CD4-positive, alpha-beta T cell treated with Interleukin-6 at 100 ng/mL for 8 hours (primary cell): ENCODE results near the gene CCDC27.

Source experiments
- DNase-seq: peaks from one replicate; pipeline ENCODE4 v3.0.0-alpha.2; 2020; ENCODE audit warnings: mixed read lengths, low spot score

The CCDC27 gene

GRCh38 chr1:3759796-3760195, 7.5 kb downstream of the CCDC27 start:
- no peak for DNase-seq

GRCh38 chr1:3761296-3762010, 9.2 kb downstream of the CCDC27 start:
- no peak for DNase-seq

DNA sequence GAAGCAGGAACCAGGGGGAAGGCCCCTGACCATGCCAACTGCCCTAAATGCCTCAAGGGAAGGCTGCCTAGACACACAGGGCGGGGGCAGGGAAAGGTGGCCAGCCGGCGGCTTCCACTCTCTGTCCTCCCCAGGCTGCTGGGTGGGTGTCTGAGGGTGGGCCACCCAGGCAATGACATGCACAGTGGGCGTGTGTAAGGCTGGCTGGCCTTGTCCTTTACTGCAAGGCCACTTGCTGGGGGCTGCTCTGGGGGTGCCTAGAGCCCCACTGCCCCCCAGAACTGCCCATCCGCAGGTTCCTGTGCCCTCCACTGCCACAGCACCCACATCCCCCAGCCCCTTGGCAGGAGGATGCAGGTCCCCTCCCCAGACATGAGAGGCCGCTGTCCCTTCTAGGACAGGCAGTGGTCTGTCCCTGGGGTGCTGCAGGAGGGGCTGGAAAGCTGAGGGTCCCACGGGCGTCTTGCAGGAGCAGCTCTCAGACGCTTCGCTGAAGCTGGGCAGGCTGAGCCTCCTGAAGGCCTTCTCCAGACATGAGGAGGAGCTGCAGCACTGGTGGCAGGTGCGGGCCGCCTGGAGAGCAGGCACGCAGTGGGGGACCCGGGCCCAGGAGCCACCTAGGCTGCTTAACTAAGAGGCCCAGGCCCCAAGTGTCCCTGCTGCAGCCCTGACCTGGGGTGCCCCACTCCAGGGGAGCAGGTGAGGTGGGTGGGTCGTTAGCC, 10.1 kb downstream of the CCDC27 start:
- DNase-seq = no peak

- no peak for DNase-seq
Observed at GRCh38 chr1:3762873-3763228, 10.6 kb downstream of the CCDC27 start.

- no peak for DNase-seq
Observed at GRCh38 chr1:3763351-3764125, 11.3 kb downstream of the CCDC27 start.

DNA sequence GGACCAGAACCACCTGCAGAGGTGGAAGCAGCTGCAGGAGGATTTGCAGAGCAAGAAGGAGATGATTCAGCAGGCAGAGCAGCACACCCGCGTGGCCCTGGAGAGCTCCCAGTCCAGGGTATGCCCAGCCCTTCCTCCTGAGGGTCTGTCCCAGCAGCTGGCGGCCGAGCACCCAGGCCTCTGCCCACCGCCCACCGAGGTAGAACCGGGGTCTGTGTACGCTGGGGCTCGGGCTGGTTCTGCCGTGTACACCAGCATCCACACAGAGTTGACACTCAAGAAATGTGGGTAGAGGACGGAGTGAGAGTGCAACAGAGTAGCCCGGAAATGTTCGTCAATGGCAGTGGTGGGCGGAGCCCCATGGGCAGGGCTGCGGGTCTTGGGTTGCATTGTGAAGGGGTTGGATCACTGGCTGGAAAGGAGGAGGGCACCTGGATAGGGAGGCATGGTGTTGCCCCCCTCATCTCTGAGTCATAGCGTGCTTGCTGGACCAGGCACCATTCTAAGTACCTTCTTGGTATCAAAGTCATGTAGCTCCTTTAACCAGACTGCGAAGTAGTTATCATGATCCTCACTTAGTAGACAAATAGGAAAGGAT, 15.2 kb downstream of the CCDC27 start:
- no peak for DNase-seq

- no peak for DNase-seq
Observed at GRCh38 chr1:3768811-3769390, 16.7 kb downstream of the CCDC27 start.

DNA sequence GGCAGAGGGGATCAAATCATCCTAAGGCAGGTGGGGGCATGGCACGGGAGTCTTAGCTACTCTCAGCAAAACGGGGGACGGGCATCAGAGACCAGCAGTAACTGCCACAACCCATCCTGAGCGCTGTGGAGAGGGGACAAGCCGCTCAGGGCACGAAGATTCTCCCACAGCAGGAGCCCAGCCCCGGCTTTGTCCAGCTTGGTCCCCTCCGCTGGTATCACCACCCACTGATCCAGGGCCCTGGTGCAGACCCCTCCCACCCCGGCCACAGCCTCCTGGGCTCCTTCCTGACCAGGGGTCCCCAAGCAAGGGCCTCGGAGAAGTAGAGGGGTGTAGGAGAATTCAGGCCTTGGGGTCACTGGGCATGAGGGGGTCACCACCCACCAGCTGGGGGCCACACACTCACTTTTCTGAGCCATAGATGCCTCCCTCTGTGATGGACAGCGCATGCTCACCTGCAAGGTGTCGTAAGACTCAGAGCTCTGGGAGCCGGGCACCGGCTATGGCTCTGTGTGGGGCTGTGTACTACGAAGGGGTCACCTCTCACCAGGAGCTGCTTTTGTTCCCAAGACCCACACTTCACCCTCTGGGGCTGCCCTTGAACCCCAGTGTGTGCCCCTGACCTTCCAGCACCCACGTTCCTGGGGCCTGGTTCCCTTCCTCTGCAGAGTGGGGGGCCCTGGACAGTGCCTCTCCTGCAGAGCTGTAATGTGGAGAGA, 18.0 kb downstream of the CCDC27 start:
- no peak for DNase-seq

DNA sequence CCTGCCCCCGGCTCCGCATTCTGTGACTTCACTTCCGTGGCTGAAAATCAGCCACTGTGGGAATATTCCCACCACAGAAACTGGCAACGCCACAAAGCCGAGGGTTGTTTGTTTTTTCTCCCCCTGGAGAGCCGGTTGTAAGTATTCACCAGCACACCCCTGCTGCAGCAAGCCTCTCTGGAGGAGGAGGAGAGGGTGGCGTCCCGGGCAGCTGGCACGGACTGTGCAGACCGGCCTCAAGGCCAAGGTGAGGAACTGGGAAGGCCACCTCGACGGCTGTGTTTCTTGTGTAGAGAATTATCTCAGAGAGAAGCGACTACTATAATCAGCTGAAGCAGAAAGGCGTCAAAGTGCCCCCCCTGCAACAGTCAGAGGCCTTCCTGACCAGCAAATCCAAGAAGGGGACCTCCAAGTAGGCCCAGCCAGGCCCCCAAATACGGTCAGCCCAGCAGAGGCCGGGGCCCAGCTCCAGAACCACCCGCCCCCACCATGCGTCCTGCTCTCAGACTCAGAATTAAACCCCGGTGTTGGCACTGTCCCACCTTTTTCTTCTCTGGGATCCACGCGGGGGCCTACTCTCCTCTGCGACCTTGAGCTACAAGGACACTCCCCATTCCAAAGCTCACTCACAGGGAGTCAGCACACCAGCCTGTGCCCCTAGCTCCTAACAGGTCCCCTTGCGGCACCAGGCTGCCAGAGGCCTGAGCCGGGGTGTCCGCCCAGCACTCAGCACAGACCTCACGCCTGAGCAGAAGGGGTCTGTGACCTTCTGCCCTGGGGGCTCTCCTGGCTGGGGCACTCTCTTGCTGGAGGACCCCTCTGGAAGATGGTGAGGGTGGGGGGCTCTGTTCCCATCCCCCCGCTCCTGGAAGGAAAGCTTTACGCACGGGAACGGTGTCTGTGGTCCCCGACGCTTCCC, 19.1 kb downstream of the CCDC27 start:
- no peak for DNase-seq

GRCh38 chr1:3772027-3772714, 19.9 kb downstream of the CCDC27 start:
- peak; percentile 95 for DNase-seq

- no peak for DNase-seq
Observed at GRCh38 chr1:3772715-3773571, 20.7 kb downstream of the CCDC27 start, which contains the start of gene SMIM1. TSS of gene SMIM1 (plus strand) at chr1:3772749. CDS start at chr1:3775374, 2,625 bp downstream.

GRCh38 chr1:3773572-3774275, 21.5 kb downstream of the CCDC27 start:
- DNase-seq = no peak

GRCh38 chr1:3774276-3774945, 22.2 kb downstream of the CCDC27 start:
- DNase-seq = no peak

DNA sequence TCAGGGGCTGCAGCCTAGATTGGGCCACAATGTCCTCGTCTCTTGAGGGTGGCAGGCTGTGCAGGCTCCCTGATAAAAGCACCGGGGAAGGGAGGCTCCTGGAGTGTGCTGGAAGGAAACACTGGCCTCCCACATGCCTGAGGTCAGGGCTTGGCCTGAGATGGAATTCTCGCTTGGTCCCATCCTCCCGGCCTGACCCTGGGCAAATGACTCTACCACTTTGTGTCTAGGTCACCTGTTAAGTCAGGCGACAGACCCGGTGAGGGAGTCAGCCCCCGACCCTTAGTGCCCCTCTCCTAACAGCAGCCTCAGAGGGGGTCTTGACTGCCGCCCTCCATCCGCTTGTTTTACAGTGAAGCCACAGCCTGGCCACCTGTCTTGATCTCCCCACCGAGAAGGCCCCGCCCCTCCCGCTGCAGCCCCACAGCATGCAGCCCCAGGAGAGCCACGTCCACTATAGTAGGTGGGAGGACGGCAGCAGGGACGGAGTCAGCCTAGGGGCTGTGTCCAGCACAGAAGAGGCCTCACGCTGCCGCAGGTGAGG, 22.8 kb downstream of the CCDC27 start:
- no peak for DNase-seq

GRCh38 chr1:3775490-3776230, 23.4 kb downstream of the CCDC27 start:
- peak; percentile 44 for DNase-seq

DNA sequence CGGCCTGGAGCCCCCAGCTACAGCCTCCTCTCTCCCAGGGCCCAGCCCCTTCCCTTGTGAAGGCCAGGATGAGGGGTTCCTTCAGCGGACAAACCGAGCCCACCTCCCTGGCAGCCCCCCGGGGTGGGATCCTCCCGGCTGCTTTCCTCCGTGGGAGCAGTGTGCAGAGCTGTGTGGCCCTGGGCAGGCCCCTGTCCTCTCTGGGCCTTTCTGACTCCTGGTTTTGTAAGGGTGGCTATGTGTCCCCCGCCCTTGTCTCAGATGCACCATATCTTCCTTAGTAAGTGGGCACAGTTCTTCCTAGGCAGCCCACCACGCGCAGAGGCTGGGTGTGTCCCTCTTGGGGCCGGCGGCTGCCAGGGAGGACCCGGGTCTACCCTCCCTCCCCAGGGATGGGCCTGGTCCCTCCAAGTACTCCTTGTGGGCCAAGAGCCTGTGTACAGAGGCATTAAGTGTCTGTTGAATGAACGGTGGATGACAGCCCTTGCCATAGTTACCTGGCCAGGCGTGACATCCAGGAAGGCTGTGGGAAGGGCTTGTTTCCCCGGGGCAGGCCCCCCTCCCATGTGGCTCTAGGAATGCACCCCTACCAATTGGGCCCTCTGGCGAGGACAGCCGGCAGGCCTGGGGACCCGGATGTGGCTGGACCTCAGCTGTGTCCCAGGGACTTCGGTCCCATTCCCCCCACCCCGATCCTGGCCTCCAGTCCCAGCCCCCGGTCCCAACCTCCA, 24.1 kb downstream of the CCDC27 start:
- no peak for DNase-seq
